ENCODE data around the gene ANK3.

The ANK3 gene

DNA sequence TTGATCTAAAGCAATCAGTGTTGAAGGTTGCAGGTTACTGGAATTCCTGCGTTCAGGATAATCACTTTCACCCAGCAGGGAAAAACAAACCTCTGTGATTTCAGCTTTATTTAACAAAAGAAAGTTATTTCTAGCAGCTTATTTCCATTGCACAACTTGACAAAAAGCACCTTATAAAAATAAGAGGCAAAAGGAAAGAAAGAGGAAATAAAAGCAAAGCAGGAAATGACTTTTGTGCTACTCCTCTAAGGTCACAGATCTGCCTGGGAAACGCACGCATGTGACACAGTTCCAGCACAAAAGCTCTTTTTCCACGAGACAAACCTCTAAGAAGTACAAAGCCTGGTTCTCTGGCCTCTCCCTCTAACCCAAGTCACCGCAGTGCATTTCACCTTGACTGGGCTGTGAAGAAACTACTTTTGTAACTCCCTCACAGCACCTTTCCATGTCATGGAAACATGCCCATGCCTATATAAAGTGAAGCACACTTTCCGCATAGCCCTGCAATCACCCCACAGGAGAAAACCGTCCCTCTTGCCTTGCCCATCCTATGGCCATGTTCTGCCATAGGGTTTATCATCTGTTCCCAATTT is 870 bp downstream of the ANK3 start:
- no peak for DNase-seq
- Mint-ChIP-seq H3K27ac (no peak overlapping the region), H3K27me3 (ENCODE audit: low read depth, poor library complexity) (peaks cover 6% of the 10 kb centered on the region), H3K36me3 (ENCODE audit: low read depth) (no peaks in the 10 kb centered on the region), H3K4me1 (peaks cover 16% of the 10 kb centered on the region), H3K4me3 (no peak overlapping the region), H3K9me3 (no peaks in the 10 kb centered on the region)
- TF ChIP-seq, protein P1, sequence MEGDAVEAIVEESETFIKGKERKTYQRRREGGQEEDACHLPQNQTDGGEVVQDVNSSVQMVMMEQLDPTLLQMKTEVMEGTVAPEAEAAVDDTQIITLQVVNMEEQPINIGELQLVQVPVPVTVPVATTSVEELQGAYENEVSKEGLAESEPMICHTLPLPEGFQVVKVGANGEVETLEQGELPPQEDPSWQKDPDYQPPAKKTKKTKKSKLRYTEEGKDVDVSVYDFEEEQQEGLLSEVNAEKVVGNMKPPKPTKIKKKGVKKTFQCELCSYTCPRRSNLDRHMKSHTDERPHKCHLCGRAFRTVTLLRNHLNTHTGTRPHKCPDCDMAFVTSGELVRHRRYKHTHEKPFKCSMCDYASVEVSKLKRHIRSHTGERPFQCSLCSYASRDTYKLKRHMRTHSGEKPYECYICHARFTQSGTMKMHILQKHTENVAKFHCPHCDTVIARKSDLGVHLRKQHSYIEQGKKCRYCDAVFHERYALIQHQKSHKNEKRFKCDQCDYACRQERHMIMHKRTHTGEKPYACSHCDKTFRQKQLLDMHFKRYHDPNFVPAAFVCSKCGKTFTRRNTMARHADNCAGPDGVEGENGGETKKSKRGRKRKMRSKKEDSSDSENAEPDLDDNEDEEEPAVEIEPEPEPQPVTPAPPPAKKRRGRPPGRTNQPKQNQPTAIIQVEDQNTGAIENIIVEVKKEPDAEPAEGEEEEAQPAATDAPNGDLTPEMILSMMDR (IDR thresholded peaks at IDR 0.05), result no peak

DNA sequence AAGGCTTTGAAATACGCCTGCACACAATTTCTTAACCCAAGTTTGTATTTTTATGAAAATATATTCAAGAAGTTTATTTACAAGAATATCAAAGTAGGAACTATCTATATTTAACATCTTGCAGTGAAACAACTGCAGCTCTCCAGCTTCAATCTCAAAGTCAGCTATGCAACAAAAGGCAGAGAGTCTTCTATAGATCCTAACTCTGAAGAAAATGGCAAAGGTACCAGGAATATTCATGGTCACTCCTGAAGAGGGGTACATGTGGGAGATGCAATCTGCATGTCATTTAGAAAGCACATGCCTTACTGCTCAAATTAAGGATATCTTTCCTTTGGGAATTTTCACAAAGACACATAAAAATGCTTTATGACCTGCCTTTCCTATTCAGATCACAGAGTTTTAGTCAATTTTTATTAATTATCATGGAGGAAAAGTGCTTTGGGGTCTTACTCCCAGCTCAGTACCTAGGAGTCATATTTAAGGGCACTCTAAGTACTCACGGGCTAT is 1.5 kb downstream of the ANK3 start:
- Mint-ChIP-seq H3K9me3 (no peaks in the 10 kb centered on the region), H3K27ac (no peak overlapping the region), H3K27me3 (ENCODE audit: low read depth, poor library complexity) (peaks cover 6% of the 10 kb centered on the region), H3K36me3 (ENCODE audit: low read depth) (no peaks in the 10 kb centered on the region), H3K4me1 (peaks cover 16% of the 10 kb centered on the region), H3K4me3 (no peak overlapping the region)
- TF ChIP-seq, protein P1 (IDR thresholded peaks at IDR 0.05), result no peak
- DNase-seq, result no peak

DNA sequence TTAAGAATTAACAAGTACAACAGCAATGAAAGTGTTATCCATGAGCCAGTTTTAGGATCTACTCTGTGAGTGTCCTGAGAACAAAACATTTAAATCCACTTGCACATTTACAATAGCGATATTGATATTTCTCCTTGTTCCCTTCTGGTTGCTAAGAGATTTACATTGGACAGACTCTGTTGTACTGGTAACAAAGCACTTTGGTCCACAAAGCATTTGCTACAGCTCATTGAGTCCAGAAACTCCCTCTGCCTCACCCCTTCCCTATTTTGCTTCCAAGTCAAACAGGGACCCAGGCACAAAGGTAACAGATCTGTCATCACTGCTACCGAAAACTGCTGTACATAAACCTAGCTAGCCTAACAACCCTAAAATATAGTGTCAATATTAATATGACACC is 2.1 kb downstream of the ANK3 start:
- TF ChIP-seq, protein P1 (IDR thresholded peaks at IDR 0.05), result no peak
- no peak overlapping the region for H3K4me3 Mint-ChIP-seq
- no peak overlapping the region for H3K27ac Mint-ChIP-seq
- no peaks in the 10 kb centered on the region for H3K9me3 Mint-ChIP-seq
- H3K4me1 Mint-ChIP-seq, result peaks cover 16% of the 10 kb centered on the region
- peaks cover 1% of the 10 kb centered on the region for H3K27me3 Mint-ChIP-seq (ENCODE audit: low read depth, poor library complexity)
- DNase-seq, result no peak
- H3K36me3 Mint-ChIP-seq (ENCODE audit: low read depth), result no peaks in the 10 kb centered on the region

DNA sequence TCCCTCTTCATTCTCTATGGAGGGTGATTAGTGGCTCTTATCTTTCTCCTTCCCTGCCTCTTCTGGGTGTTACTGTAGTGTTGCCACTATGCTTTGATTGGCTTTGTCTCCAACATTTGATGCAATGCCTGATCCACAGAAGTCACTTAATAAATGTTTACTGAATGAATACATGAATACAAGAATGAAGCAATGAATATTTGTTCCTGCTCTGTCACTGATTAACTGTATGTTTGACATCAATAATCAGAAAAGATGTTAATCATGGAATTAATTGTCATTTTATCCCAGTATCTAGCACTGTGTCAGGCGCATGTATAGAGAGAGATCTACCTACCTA is 4.3 kb downstream of the ANK3 start:
- Mint-ChIP-seq H3K9me3 (no peaks in the 10 kb centered on the region), H3K27me3 (ENCODE audit: low read depth, poor library complexity) (no peaks in the 10 kb centered on the region), H3K36me3 (ENCODE audit: low read depth) (no peaks in the 10 kb centered on the region), H3K4me3 (no peak overlapping the region), H3K4me1 (peaks cover 16% of the 10 kb centered on the region), H3K27ac (no peak overlapping the region)
- DNase-seq, result no peak
- TF ChIP-seq, protein P1 (IDR thresholded peaks at IDR 0.05), result no peak

DNA sequence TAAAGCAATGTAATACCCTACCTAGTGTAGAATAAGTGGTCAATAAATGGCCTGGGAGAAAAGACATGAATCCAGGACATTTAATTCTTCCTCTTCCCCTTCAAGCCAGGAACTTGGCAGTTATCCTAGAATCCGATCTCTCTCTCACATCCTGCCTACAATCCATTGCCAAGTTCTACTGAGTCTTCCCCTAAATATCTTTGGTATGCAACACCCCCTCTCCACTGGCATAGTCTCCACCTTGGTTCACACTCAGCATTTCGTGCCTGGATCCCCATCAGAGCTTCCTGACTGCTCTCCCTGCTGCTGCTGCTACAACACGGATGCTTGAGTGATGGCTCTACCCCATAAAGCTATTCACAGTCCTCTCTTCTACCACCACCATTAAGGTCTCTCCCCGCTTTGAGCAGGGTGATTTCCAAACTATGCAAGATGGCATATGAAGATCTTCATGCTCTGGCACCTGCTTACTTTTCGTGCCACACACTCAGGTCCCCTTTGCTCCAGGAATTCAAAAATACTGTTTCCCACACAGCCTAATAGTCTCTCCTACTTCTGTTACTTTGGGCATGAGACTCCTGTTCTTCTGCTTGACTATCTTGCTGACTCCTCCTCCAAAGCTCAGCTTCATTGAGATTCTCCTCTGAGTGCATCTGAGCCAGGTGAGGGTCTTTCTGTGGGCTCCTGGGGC is 4.8 kb downstream of the ANK3 start:
- H3K4me1 Mint-ChIP-seq, result peaks cover 16% of the 10 kb centered on the region
- TF ChIP-seq, protein P1 (IDR thresholded peaks at IDR 0.05), result no peak
- no peak overlapping the region for H3K4me3 Mint-ChIP-seq
- H3K36me3 Mint-ChIP-seq (ENCODE audit: low read depth), result no peaks in the 10 kb centered on the region
- H3K27ac Mint-ChIP-seq, result no peak overlapping the region
- H3K9me3 Mint-ChIP-seq, result no peaks in the 10 kb centered on the region
- no peaks in the 10 kb centered on the region for H3K27me3 Mint-ChIP-seq (ENCODE audit: low read depth, poor library complexity)
- DNase-seq, result no peak

DNA sequence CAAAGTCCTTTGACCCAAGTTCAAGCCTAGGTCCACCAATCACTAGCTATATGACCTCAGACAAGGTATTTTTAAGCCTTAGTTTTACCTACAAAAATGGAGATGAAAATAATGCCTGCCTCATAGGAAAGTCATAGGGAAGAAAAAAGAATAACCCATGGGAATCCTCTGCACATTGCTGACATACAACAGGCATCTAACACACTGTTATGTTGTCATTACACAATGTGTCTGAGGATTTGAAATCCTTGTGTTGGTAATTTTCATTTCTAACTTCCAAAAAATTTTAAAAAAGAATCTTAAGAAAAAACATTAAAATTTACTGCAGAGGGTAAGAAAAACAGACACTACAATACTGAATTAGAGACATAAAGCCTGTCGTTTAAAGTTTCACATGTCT is 5.7 kb downstream of the ANK3 start:
- Mint-ChIP-seq H3K36me3 (ENCODE audit: low read depth) (no peaks in the 10 kb centered on the region), H3K27me3 (ENCODE audit: low read depth, poor library complexity) (no peaks in the 10 kb centered on the region), H3K4me1 (peaks cover 11% of the 10 kb centered on the region), H3K4me3 (no peak overlapping the region), H3K27ac (no peak overlapping the region), H3K9me3 (no peaks in the 10 kb centered on the region)
- TF ChIP-seq, protein P1 (IDR thresholded peaks at IDR 0.05), result no peak
- DNase-seq, result no peak
